GM19351 (cell line): ENCODE data around the gene NR2C2.

ENCODE experiments used
- ATAC-seq: cut with Tn5 transposase; IDR thresholded peaks from one replicate; pipeline ENCODE4 v1.9.1; 2021; ENCODE audit warnings: mild to moderate bottlenecking, moderate library complexity; ENCODE audit not compliant: unreplicated experiment

NR2C2 gene

DNA sequence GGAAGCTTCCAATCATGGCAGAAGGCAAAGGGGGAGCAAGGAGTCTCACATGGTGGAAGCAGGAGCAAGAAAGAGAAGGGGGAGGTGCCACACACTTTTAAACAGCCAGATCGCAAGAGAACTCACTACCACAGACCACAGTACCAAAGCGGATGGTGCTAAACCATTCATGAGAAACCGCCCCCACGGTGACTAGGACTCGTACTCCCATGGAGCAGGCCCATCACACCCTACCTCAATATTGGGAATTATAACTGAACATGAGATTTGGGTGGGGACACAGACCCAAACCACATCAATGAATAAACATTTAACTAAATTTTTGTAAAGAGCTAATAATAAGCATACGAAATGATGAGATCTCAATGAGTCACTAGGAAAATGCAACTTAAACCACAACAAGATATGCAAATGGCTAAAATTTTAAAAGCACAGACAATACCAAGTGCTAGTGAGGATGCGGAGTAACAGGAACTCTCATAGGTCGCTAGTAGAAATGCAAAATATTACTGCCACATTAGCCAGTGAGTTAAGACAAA is 107.7 kb downstream of the NR2C2 start:
- peak; percentile 44 for ATAC-seq

DNA sequence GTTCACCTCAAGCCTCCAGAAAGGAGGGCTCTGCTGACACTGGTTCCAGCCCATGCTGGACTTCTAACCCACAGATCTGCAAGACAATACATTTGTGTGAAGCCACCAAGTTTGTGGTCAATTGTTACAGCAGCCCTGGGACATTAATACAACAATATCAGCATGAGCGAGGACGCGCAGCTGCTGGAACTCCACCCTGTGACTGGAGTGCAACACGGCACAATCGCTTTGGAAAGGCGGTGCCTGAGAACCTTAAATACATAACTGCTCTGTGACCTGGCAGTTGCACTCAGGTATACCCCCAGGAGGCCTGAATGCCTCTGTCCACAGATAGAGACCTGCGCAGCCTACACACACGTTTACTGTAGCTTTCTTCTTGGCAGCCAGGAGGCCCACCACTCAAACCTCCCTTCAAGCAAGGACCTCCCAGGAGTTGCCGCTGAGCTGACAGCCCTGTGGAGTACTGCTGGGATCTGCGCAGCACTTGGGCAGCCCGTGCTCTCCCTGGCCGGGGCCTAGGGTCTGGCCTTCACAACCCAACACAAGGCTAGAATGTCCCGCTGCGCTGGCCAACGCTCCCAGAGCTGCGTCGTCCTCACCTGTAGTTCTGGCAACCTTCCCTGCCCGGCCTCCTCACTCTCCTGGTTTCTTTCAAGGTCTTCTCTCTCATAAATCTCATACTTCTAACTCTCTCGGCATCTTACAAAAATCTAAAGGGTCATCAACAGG is 109.5 kb downstream of the NR2C2 start:
- no peak for ATAC-seq

DNA sequence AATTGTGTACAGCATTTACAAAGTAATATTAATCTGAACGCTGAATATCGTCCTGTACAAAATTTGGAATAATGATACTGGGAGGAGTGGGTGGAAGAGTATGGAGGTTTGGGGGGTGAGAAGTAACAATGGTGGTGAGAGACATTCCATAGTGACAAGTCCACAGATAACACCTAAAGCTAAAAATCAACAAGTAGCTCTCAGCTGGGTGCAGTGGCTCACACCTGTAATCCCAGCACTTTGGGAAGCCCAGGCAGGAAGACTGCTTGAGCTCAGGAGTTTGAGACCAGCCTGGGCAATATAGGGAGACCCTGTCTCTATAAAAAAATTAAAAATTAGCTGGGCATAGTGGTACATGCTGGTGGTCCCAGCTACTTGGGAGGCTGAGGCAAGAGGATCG is 112.6 kb downstream of the NR2C2 start:
- no peak for ATAC-seq

DNA sequence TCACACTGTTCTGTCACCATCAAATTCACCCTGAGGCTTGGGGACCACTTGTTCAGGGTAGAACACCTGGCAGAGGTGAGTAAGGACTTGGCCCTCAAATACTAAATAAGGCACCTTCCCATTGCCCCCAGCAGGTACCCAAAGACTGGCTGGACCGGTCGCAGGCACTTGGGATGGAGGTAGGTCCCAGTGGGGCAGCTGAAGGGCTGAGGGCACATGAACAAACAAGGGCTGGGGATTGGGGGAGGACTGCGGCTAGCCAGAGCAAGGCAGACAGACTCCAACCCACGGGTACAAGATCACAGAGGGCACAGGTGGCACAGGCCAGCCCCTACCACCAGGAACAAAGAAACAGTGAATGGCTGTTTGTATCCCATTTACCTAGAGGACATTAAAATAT is 115.9 kb downstream of the NR2C2 start:
- ATAC-seq, result no peak

DNA sequence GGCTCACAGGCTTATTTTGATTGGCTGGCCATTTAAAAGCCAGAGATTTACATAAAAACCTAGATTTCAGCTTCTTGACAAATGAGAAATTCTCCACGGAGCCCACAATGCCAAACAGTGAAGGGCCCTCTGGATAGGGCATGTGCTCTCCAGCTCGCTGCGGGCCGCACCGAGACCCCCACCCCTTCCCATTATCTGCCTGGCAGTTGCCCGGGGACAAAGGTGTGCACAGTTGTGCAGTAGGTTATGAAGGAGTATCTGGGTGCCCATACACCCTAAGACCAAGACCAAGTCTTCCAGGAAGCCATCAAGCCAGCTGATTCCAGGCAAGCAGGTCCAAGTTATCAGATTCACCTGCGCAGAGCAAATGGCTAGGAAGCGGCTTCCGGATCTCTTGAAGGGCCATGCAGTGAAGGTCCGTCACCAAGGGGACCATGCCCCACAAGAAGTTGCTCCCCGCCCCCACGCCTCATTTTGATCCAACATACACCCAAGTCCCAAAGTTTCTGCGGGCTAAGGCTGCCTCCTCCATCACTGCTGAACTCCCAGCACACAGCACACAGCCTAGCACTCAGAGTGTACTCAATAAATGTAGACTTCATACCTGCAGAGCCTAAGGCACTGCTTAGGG is 116.4 kb downstream of the NR2C2 start:
- ATAC-seq, result no peak

DNA sequence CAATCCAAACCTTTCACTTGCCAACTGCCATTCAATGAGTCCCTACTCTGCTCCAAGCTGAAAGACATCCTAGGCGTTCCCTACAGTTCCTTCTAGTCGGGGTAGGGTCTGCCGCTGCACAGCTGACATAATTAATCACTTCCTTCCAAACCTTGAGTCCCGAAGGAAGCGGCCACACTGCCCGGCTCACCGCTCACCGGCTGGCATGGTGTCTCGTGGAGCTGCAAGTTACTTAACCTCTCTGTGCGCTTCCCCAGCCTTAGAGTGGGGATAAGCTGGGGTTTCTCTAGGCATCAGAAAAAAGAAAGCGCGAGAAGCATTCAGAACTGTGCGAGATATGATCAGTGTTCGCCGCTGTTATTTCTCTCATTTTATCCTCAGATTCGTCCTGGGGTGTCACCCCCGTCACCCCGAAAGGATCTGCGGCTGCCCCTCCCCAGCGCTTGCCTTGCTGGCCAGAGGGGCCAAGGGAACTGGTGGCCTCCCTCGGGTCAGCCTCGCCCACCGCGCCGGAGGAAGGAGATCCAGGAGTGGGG is 117.0 kb downstream of the NR2C2 start:
- ATAC-seq, result peak; percentile 21

DNA sequence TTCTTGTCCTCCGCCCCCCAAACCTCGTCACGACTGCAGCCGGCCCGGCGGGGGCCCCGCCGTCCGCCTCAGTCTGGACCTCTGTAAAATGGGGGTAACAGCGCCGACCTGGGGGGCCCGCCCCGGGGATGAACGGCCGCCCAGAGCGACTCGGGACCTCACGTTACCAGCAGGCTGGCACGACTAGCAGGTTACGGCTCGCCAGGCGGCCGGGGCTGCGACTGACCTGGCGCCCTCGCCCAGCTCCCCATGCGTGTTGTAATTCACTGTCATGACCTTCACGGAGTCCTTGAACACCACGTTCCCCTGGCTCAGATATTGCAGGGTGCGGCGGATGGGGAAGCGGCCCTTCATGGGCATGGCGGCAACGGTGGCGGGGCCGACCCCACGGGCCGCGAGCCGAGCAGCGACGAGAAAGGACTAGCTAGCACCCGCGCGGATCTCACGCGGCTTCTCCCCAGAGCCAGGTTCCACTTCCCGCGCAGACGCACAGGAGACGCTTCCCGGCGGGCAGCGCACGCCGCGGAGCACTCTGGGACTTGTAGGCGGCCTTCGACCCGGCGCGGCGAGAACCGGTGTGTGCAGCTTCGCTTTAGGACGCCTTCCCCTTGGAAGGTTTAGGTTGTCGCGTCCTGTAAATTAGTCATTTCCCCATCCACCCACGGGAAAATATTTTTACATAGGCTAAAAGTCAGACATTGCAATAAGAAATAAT is 117.6 kb downstream of the NR2C2 start, which contains the start of gene MRPS25:
MRPS25 (minus strand) TSS at position 481 of the 715 bp plus-strand sequence; CDS start at position 360, 121 bp downstream.
- ATAC-seq, result peak; percentile 94

DNA sequence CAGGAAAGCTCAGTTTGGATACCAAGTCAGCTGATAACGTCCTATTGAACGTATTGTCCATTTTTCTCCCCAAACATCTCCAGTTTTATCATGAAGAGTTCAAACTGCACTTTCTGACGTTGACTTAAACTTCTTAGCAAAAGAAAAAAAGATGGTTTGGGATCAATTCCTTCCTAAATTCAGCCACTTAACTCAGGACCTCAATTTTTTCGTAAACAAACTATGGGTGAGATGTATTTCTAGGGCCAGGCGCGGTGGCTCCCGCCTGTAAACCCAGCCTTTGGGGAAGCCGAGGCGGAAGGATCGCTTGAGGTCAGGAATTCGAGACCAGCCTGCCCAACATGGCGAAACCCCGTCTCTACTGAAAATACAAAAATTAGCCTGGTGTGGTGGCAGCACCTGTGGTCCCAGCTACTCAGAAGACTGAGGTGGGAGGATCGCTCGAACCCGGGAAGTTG is 118.2 kb downstream of the NR2C2 start:
- ATAC-seq, result no peak

DNA sequence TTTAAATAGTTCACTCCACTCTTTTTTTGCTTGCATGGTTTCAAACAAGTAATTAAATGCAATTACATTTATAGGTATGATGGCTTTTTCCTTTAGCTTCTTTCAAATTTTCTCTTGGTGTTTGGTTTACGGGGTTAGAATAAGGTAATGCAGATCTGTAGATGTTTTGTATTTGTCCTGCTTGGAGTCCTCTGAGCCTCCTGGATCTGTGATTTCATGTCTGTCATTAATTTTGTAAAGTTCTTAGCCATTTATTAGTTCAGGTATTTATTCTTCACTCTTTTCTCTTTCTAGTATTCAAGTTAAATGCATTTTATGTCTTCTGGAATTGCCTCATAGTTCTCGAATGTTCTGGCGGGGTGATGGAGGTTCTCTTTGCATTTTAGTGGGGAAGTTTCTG is 119.1 kb downstream of the NR2C2 start:
- no peak for ATAC-seq

DNA sequence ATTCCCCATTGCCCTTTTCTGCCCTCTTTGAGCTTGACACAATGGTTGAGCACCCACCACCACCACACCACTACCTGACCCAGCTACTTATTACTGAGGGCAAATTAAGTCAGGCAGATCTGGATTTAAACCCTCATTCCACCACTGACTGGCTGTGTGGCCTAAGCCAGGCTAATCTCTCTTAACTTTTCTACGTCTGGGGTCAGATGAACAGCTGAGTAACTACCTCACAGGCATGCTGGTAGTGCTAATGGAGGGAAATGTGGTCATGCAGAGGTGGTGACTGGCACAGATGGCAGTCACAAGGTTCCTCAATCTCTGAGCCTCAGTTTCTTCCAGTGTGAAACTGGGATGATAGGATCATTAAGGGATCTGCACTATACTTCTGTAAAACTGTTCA is 122.1 kb downstream of the NR2C2 start:
- ATAC-seq, result no peak

DNA sequence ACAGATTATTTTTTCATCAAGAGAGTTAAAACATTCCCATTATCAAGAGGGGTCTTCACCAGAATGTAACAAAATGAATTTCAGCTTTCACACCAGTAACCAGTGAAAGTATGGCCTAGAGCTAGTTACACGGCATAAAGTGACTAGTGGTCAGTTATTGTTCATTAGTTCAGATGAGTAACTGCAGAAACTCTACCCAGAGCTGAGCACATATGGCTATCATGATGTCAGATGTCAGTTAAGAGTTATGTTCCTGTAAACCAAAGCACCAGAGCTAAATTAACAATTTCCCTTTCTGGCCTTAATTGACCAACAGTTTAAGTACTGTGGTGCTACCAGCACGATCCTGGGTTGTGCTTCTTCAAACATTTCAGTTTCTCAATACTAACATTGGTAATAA is 124.3 kb downstream of the NR2C2 start:
- no peak for ATAC-seq

DNA sequence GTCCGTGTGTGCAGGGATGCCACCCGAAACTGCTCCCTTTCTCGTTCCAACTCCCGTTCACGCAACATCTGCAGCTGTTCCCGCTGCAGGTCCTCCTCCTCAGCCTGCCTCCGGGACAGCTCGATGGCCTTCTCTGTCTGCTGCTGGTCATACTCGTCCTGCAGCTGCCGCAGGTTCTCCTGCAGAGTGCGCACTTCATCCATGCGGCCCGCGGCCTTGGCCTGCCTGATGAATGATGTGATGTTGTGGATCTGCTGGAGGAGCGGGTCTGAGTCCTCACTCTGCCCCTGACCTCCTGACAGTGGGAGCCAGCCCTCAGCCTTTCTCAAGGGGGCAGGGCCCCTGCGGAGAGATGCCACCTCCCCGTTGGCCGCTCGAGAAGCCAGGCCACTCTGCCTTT is 127.1 kb downstream of the NR2C2 start:
- no peak for ATAC-seq

DNA sequence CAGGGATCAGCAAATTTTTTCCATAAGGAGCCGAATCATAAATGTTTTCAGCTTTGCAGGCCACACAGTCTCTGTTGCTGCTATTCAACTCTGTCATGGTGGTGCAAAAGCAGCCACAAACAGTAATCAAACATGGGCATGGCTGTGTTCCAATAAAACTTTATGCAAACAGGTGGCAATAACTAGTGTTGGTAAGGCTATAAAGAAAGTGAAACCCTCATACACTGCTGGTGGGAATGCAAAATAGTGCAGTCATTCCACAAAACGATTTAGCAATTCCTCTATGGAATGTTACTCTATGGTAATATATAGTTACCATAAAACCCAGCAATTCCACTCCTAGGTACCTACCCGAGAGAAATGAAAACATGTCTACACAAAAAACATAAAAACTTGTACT is 131.7 kb downstream of the NR2C2 start:
- no peak for ATAC-seq

DNA sequence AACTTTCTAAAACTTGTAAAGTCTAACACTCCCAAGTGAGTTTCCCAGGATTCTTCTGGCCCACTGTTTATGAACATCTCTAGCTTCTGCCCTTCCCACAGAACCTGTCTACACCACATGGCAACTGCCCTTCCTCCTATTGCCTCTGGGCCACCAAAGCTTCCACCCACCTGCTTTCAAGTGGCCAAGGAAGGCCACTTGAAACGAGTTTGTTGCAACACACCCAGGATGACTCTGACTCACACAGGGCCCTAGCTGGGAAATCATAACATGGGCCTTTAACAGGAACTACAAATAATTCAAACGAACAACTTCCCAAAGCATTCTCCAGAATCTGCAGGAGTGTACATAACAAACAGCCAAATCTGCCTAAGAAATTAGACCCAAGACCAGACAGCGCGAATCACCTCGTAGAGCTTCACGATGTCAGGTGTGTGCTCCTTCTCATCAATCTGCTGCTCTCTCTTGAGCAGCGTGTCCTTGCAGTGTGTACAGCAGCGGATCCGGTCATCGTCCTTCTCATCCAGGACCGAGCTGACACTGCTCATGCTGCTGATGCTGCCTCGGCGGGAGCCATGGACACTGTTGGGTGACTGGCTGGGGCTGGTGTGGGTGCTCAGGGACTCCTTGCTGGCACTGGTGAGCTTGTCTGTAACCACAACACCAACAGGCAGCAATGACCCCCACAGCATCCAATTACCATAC is 134.7 kb downstream of the NR2C2 start:
- ATAC-seq, result no peak

DNA sequence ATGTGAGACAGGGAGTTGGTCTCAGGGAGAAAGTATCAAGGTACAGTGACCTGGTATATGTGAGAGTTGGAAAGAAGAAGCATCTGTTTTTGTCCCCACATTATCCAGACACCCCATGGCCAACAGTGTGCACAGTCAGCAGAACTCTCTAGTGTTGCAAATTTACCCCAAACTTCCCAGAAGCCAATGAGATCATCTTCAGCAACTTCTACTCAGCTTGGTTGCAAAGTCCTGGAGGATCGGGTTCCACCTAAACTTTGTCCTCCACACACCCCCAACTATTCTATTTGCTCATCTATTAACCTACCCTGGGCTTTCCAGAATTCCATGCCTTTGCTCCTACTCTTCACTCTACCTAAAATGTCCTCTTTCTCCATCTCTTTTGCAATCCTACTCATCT is 135.9 kb downstream of the NR2C2 start:
- no peak for ATAC-seq

DNA sequence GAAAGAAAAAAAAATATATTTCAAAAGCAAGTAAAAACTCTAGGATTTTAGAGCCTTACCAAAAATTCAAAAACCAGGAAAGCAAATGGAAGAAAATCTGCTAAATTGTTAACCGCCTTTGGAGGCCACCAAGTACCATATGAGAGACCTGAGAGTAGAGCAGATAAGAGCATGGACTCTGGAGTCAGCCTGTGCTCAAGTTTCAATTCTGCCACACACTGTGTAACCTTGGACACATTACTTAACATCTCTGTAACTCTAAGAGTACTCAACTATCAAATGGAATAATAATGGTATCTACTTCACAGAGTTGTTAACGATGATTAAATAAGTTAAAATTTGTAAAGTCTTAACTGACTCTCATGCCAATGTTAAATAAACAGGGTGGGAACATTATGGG is 138.9 kb downstream of the NR2C2 start:
- ATAC-seq, result no peak

DNA sequence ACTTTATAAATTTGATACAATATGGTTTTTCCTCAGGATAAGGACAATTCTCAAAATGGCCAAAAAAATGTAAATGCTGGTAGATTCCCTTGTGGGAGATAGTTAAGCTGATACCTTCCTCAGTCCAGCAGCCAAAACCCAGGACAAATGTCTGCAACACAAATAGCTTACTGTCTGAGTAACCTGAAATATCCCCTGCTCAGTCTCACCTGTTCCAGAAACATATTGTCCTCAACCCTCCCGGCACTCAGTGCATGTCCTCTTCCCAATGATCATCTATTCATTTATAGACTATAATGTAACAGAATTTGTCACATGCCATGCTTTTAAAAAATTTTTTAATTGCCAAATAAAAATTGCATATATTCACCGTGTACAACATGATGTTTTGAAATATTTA is 139.3 kb downstream of the NR2C2 start:
- ATAC-seq, result no peak

DNA sequence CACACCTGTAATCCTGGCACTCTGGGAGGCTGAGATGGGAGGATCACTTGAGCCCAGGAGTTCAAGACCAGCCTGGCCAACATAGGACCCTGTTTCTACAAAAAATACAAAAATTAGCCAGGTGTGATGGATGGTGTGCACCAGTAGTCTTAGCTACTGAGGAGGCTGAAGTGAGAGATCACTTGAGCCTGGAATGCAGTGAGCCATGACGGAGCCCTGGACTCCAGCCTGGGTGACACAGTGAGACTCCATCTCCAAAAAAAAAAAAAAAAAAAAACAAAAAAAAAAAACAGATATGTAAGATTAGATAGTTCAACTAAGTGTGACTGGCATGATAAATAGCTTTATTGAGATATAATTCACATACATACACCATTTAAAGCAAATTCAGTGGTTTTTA is 141.8 kb downstream of the NR2C2 start:
- ATAC-seq, result no peak

DNA sequence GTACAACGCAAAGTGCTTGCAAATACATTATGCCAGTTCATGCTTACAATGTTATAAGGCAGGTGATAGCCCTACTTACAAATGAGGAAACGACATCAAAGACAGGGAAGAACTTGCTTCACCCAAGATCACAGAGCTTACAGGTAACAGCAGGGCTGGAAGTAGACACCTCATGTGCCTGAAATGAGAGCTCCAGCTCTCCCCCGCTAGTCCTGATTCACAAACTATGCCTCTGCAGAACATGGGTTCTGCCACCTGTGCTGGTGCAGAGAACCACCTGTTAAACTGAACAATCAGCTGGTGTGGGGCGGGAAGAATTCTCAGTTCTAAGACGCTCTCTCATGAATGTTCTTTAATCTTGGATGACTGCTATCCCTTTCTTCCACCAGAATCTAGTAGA is 144.2 kb downstream of the NR2C2 start:
- no peak for ATAC-seq

DNA sequence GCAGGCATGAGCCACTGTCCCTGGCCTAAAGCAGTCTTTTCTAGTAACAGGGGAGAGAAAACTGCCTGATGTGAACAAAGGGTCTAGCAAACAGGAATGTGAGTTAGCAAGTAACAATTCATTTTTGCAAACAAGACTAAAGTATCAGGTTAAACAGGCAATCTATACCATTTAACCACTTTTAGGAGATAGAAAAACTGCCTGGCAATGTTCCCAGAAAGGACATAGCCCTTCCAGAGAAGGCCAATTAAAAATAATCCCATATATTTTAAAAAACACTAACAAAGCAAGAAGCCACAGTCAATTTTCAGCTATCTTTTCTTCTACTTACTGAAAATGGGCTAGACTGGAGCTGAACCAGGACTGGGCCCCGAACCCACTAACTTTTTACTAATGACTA is 145.3 kb downstream of the NR2C2 start:
- no peak for ATAC-seq
